Upper lobe of left lung (tissue), 6 donors: ENCODE measurements around the gene IL12RB1. TPM values are rescaled to one million over a fixed set of nuclear protein-coding genes. Genes with fewer than 3 reads are reported as not detected.
"Not testable (repeated sequence)": the region's sequence is repeated elsewhere in the genome, so short reads cannot be mapped to it uniquely, and the experiment has no call there.

Experiments used
- ATAC-seq, 2 donors: fragments of 200-7000 bp; cut with Tn5 transposase; one replicate each; pipeline ENCODE4 v1.9.1; 2022; ENCODE audit warnings: mild to moderate bottlenecking in 2 of 2, moderate library complexity in 2 of 2; ENCODE audit not compliant: low FRiP score in 2 of 2
- DNase-seq, 2 donors: peaks; one replicate each; pipeline ENCODE4 v3.0.0-alpha.2; 2019 to 2020
- H3K27ac ChIP-seq, 4 donors: fragments of 200-600 bp; sonication (generic); one replicate each; pipeline ENCODE4 v1.5.1; 2016 to 2019
- H3K27me3 ChIP-seq, 4 donors: fragments of 200-600 bp; sonication (generic); one replicate each; pipeline ENCODE4 v1.5.1; 2017 to 2019
- H3K36me3 ChIP-seq, 4 donors: fragments of 200-600 bp; sonication (generic); one replicate each; pipeline ENCODE4 v1.5.1; 2016 to 2019
- H3K4me1 ChIP-seq, 4 donors: fragments of 200-600 bp; sonication (generic); one replicate each; pipeline ENCODE4 v1.5.1; 2018 to 2019
- H3K4me3 ChIP-seq, 4 donors: fragments of 200-600 bp; sonication (generic); one replicate each; pipeline ENCODE4 v1.5.1; 2017 to 2019; ENCODE audit warnings: mild to moderate bottlenecking in 2 of 4, moderate library complexity in 1 of 4
- H3K9me3 ChIP-seq, 4 donors: fragments of 200-600 bp; sonication (generic); one replicate each; pipeline ENCODE4 v1.5.1; 2018 to 2019
- EP300 ChIP-seq, 4 donors: sonication (generic); formaldehyde crosslinking; IDR thresholded peaks; one replicate each; pipeline ENCODE4 v1.5.1; 2017; ENCODE audit warnings: antibody characterized with exemption in 4 of 4, control low read depth in 2 of 4
- POLR2A ChIP-seq, 4 donors: fragments of 450-650 bp; IDR thresholded peaks; one replicate each; pipeline ENCODE4 v1.5.1; 2016 to 2017; ENCODE audit warnings: antibody characterized with exemption in 4 of 4, mild to moderate bottlenecking in 2 of 4
- POLR2AphosphoS5 ChIP-seq, 2 donors: sonication (generic); formaldehyde crosslinking; IDR thresholded peaks; one replicate each; pipeline ENCODE4 v1.5.1; 2017; ENCODE audit warnings: antibody characterized with exemption in 2 of 2
- WGBS, 2 donors: methylation state at CpG; one replicate each; pipeline ENCODE4 v1.1.5; 2017 to 2018; 5-methylcytosine and 5-hydroxymethylcytosine counted together
- total RNA-seq, 6 donors: library from RNA; depleted of rRNA in 4 of 6; stranded (reverse); fragments of >200 nt in 4 of 6; gene quantifications; one replicate each; pipeline versions ENCODE4 v1.1.0 to v1.2.1, GENCODE V29; 2016 to 2021
- TF ChIP-seq, protein P1 (sequence below), 6 experiments: fragments of 450-650 bp in 4 of 6; fragments of 200-600 bp in 2 of 6; sonication (generic) in 2 of 6; IDR thresholded peaks; one replicate each; pipeline ENCODE4 v1.5.1; 2016 to 2019; ENCODE audit warnings: antibody characterized with exemption in 6 of 6
- donor health status: DM: no; HTN: no; CAD: no; lungs with moderate emphysema.
- donor health status: DM: no; HTN: yes; CAD: no; lungs with severe emphysema.

The IL12RB1 gene
- total RNA-seq, 6 donors from 2014 or later: 2.6 to 13.2 (median 8.6) TPM

DNA sequence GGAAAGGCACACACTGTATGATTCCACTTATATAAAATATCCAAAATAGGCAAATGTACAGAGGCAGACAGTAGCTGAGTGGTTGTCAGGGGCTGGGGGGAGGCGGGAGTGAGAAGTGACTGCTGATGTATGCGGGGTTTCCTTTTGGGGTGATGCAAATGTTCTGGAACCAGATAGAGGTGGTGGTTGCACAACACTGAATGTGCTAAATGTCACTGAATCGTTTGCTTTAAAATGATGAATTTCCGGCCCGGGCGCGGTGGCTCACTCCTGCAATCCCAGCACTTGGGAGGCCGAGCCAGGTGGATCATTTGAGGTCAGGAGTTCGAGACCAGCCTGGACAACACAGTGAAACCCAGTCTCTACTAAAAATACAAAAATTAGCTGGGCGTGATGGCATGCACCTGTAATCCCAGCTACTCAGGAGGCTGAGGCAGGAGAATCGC lies 2.4 kb upstream of the IL12RB1 start:
- H3K27ac ChIP-seq: peak overlapping the region; percentile 79 to 91 (median 82)
- peak; percentile 20 to 68 for TF ChIP-seq POLR2AphosphoS5 (IDR thresholded peaks at IDR 0.05)
- TF ChIP-seq EP300 (IDR thresholded peaks at IDR 0.05): peak in 1 of 4 donors; percentile 29
- H3K4me1 ChIP-seq: peaks cover 8 to 23% (median 14%) of the 10 kb centered on the region in 4 donors
- H3K9me3 ChIP-seq, H3K27me3 ChIP-seq, H3K4me3 ChIP-seq, H3K36me3 ChIP-seq: not testable (repeated sequence)
- DNase-seq (peak in 1 of 2 donors; percentile 81), ATAC-seq (peak; percentile 48 to 61)
- 43 to 59% methylated on average over 7 to 11 of the region's 11 CpGs for WGBS, 2 donors

DNA sequence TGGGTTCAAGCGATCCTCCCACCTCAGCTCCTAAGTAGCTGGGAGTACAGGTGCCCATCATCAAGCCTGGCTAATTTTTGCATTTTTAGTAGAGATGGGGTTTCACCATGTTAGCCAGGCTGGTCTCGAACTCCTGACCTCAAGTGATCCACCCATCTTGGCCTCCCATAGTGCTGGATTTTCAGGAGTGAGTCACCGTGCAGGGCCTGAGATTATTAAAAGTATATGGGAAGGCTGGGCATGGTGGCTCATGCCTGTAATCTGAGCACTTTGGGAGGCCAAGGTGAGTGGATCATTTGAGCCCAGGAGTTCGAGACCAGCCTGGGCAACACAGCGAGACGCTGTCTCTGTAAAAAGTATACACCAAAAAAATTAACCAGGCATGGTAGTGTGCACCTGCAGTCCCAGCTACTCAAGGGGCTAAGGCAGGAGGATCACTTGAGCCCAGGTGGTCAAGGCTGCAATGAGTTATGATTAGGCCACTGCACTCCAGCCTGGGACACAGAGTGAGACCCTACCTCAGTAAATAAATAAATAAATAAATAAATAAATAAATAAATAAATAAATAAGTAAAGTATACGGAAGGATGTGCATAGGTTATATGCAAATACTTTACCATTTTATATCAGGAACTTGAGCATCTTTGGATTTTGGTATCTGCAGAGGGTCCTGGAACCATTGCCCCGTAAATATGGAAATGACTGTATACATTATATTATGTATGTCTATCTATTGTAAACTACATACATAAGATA lies 854 bp downstream of the IL12RB1 start:
- TF ChIP-seq EP300 (IDR thresholded peaks at IDR 0.05): no peak
- TF ChIP-seq POLR2A (IDR thresholded peaks at IDR 0.05): no peak
- TF ChIP-seq POLR2AphosphoS5 (IDR thresholded peaks at IDR 0.05): no peak
- TF ChIP-seq, protein P1, sequence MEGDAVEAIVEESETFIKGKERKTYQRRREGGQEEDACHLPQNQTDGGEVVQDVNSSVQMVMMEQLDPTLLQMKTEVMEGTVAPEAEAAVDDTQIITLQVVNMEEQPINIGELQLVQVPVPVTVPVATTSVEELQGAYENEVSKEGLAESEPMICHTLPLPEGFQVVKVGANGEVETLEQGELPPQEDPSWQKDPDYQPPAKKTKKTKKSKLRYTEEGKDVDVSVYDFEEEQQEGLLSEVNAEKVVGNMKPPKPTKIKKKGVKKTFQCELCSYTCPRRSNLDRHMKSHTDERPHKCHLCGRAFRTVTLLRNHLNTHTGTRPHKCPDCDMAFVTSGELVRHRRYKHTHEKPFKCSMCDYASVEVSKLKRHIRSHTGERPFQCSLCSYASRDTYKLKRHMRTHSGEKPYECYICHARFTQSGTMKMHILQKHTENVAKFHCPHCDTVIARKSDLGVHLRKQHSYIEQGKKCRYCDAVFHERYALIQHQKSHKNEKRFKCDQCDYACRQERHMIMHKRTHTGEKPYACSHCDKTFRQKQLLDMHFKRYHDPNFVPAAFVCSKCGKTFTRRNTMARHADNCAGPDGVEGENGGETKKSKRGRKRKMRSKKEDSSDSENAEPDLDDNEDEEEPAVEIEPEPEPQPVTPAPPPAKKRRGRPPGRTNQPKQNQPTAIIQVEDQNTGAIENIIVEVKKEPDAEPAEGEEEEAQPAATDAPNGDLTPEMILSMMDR (IDR thresholded peaks at IDR 0.05): no peak
- H3K27ac ChIP-seq: no peak overlapping the region
- no peaks in the 10 kb centered on the region for H3K36me3 ChIP-seq
- 80 to 82% methylated on average over 7 to 8 of the region's 8 CpGs for WGBS, 2 donors
- no peaks in the 10 kb centered on the region for H3K9me3 ChIP-seq
- ATAC-seq (no peak), DNase-seq (no peak)
- H3K4me3 ChIP-seq: peak overlapping the region in 1 of 4 donors; percentile 46
- H3K27me3 ChIP-seq: no peaks in the 10 kb centered on the region
- peaks cover 8 to 21% (median 14%) of the 10 kb centered on the region in 4 donors for H3K4me1 ChIP-seq

DNA sequence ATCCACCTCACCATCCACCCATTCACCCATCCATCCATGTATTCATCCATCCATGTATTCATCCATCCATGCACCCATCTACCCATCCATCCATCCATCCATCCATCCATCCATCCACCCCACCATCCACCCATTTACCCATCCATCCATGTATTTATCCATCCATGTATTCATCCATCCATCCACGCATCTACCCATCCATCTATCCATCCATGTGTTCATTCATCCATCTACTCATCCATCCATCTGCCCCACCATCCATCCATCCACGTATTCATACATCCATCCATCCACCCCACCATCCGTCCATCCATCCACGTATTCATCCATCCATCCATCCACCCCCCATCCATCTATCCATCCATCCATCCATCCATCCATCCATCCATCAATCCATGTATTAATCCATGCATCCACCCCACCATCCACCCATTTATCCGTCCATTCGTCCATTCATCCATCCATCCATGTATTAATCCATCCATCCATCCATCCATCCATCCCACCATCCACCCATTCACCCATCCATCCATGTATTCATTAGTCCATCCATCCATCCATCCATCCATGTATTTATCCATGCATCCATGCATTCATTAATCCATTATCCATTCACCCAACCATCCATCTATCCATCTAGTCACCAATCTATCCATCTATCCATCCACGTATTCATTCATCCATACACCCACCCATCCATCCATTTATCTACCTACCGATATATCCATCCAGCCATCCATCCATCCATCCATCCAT lies 2.6 kb downstream of the IL12RB1 start:
- no peaks in the 10 kb centered on the region for H3K9me3 ChIP-seq
- no peaks in the 10 kb centered on the region for H3K36me3 ChIP-seq
- H3K27ac ChIP-seq: no peak overlapping the region
- TF ChIP-seq POLR2AphosphoS5 (IDR thresholded peaks at IDR 0.05) (no peak), POLR2A (IDR thresholded peaks at IDR 0.05) (no peak), EP300 (IDR thresholded peaks at IDR 0.05) (no peak)
- TF ChIP-seq, protein P1 (IDR thresholded peaks at IDR 0.05): no peak
- H3K4me1 ChIP-seq: peaks cover 0 to 11% (median 3%) of the 10 kb centered on the region in 4 donors
- WGBS, 2 donors: 82 to 90% methylated on average over 8 of the region's 8 CpGs
- H3K4me3 ChIP-seq: no peak overlapping the region
- DNase-seq (no peak), ATAC-seq (no peak)
- no peaks in the 10 kb centered on the region for H3K27me3 ChIP-seq

DNA sequence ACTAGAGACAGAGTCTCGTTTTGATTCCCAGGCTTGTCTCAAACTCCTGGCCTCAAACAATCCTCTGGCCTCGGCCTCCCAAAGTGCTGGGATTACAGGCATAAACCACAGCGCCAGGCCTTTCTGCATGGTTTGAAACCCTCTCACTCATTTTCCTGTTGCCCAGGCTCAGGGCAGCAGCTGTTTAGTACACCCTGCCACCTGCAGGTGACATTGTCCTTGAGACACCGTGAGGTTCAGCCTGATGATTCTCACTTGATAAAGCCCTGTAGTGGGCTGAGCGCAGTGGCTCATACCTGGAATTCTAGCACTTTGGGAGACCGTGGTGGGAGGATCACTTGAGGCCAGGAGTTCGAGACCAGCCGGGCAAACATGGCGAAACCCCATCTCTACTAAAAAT lies 12.5 kb downstream of the IL12RB1 start:
- TF ChIP-seq, protein P1 (IDR thresholded peaks at IDR 0.05): no peak
- TF ChIP-seq EP300 (IDR thresholded peaks at IDR 0.05): no peak
- no peak for TF ChIP-seq POLR2AphosphoS5 (IDR thresholded peaks at IDR 0.05)
- TF ChIP-seq POLR2A (IDR thresholded peaks at IDR 0.05): no peak
- no peak for ATAC-seq
- Histone ChIP-seq H3K9me3 (no peaks in the 10 kb centered on the region), H3K4me3 (no peak overlapping the region), H3K27me3 (no peaks in the 10 kb centered on the region), H3K4me1 (no peaks in the 10 kb centered on the region), H3K27ac (no peak overlapping the region), H3K36me3 (no peaks in the 10 kb centered on the region)
- 81 to 88% methylated on average over 9 of the region's 9 CpGs for WGBS, 2 donors
- no peak for DNase-seq

DNA sequence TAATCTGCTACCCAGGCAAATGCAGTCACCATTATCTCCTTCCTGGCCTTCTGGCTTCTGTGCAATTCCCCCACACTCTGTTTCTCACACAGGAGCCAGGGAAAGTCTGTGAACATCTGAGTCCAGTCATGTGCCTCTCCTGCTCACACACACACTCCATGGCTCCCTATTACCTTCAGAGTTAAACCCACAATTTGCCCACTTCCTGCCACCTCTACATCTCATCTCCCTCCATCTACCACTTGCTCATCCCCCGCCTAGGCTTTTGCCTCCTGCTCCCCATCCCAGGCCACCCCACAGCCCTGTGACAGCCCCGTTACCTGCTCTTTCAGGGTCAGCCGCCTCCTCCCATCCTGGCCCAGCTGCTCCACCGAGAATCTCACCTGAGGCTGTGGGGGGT lies 13.5 kb downstream of the IL12RB1 start:
- Histone ChIP-seq H3K4me3 (no peak overlapping the region), H3K4me1 (no peaks in the 10 kb centered on the region), H3K36me3 (no peaks in the 10 kb centered on the region), H3K27ac (no peak overlapping the region), H3K27me3 (no peaks in the 10 kb centered on the region), H3K9me3 (no peaks in the 10 kb centered on the region)
- WGBS, 2 donors: 73 to 80% methylated on average over 4 of the region's 4 CpGs
- TF ChIP-seq, protein P1 (IDR thresholded peaks at IDR 0.05): no peak
- TF ChIP-seq EP300 (IDR thresholded peaks at IDR 0.05): no peak
- no peak for TF ChIP-seq POLR2A (IDR thresholded peaks at IDR 0.05)
- no peak for TF ChIP-seq POLR2AphosphoS5 (IDR thresholded peaks at IDR 0.05)
- DNase-seq (no peak), ATAC-seq (no peak)
